ENCODE results near the gene MEGF9. TPM values are rescaled to one million over a fixed set of nuclear protein-coding genes. Genes with fewer than 3 reads are reported as not detected.

MEGF9 gene
- total RNA-seq (10 to 100 TPM; 10.4 to 15.5 (median 11.3) TPM), total RNA-seq (13.9 to 69.3 (median 34.4) reads per million in 29 experiments)
- 20.3 TPM for total RNA-seq (2013)

GRCh38 chr9:120714088-120714845 is at the start of gene MEGF9:
MEGF9 (minus strand) TSS chr9:120714470; CDS start chr9:120714358, 112 bp downstream.
- H3K9me3 Mint-ChIP-seq: no peaks in the 10 kb centered on the region
- WGBS (ENCODE audit: insufficient coverage): under 1% methylated on average over 102 of the region's 102 CpGs
- ATAC-seq (replicated peaks in 1 of 4) (peak; percentile 94 to 97 (median 94)), DNase-seq (peak; percentile 90 to 98 (median 94))
- H3K27me3 Mint-ChIP-seq: no peaks in the 10 kb centered on the region
- H3K4me1 Mint-ChIP-seq: peaks cover 31 to 42% (median 41%) of the 10 kb centered on the region in 3 donors
- H3K4me3 Mint-ChIP-seq: peak within 1 kb of the TSS; percentile 88 to 98 (median 92)
- peak within 1 kb of the TSS; percentile 92 for H3K27ac Mint-ChIP-seq
- POLR2A ChIA-PET: interaction anchor here in 1 of 2 donors (0.7 kb wide), 1 partner anchor 37 kb away, joined by 3 read pairs; no protein-coding TSS in a partner anchor
- Histone ChIP-seq H3K9me3 (no peaks in the 10 kb centered on the region), H3K36me3 (ENCODE audit: control insufficient read depth in 2 of 2, extremely low read depth in 1 of 2, insufficient read depth in 1 of 2, low read length in 1 of 2) (no peaks in the 10 kb centered on the region), H3K4me3 (ENCODE audit: control insufficient read depth in 1 of 2, extremely low read depth in 1 of 2, low read length in 1 of 2) (peak within 1 kb of the TSS; percentile 77 to 78), H3K4me1 (ENCODE audit: control insufficient read depth in 1 of 2, extremely low read depth in 1 of 2, insufficient read depth in 2 of 2, low read length in 2 of 2) (peaks cover 20 to 30% of the 10 kb centered on the region in 2 experiments), H3K27me3 (replicated peaks in 1 of 2; ENCODE audit: control insufficient read depth in 2 of 2, extremely low read depth in 1 of 2, insufficient read depth in 2 of 2, low read length in 1 of 2) (no peaks in the 10 kb centered on the region), H3K27ac (ENCODE audit: low read length) (peak within 1 kb of the TSS; percentile 70)
- CTCF ChIA-PET: interaction anchor here in 1 of 2 donors (1.0 kb wide), 1 partner anchor 268 kb away, joined by 3 read pairs; no protein-coding TSS in a partner anchor
- no peaks in the 10 kb centered on the region for H3K36me3 Mint-ChIP-seq

DNA sequence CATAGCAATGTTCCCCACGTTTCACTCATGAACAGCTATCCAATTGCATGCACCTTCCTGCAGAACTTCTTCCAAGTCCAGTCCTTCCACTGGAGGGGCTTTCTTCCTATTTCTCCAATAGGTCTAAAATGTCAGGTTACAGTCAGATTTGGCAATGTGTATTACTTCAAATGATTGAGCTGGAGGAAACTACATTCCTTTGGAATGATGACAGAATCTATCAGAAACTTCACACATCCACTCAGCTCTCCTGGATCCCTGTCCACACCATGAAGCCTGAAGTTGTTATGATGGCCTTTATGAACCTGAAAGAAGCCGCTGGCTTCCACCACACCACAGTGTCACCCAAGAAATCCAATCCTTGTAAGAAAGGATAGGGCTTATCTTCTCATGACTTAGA is 46.7 kb upstream of the MEGF9 start:
- ChIA-PET CTCF (no interaction called here), POLR2A (no interaction called here)
- Histone ChIP-seq H3K4me1 (ENCODE audit: control insufficient read depth in 1 of 2, extremely low read depth in 1 of 2, insufficient read depth in 2 of 2, low read length in 2 of 2) (no peaks in the 10 kb centered on the region), H3K9me3 (no peaks in the 10 kb centered on the region), H3K27ac (ENCODE audit: low read length) (no peak overlapping the region), H3K27me3 (replicated peaks in 1 of 2; ENCODE audit: control insufficient read depth in 2 of 2, extremely low read depth in 1 of 2, insufficient read depth in 2 of 2, low read length in 1 of 2) (no peaks in the 10 kb centered on the region), H3K4me3 (ENCODE audit: control insufficient read depth in 1 of 2, extremely low read depth in 1 of 2, low read length in 1 of 2) (no peak overlapping the region), H3K36me3 (ENCODE audit: control insufficient read depth in 2 of 2, extremely low read depth in 1 of 2, insufficient read depth in 1 of 2, low read length in 1 of 2) (peaks cover 14 to 55% of the 10 kb centered on the region in 2 donors)
- H3K9me3 Mint-ChIP-seq: no peaks in the 10 kb centered on the region
- peaks cover 41% of the 10 kb centered on the region for H3K36me3 Mint-ChIP-seq
- no peaks in the 10 kb centered on the region for H3K27me3 Mint-ChIP-seq
- DNase-seq (no peak), ATAC-seq (replicated peaks in 1 of 4) (no peak)
- WGBS (ENCODE audit: insufficient coverage): no CpG with 5 or more reads among the region's 2 CpGs
- no peak overlapping the region for H3K27ac Mint-ChIP-seq
- H3K4me1 Mint-ChIP-seq: peaks cover 7 to 32% (median 16%) of the 10 kb centered on the region in 3 donors
- H3K4me3 Mint-ChIP-seq: no peak overlapping the region

- H3K4me3 ChIP-seq (ENCODE audit: control insufficient read depth in 1 of 2, extremely low read depth in 1 of 2, low read length in 1 of 2): no peak overlapping the region
- Mint-ChIP-seq H3K4me3 (no peak overlapping the region), H3K9me3 (no peaks in the 10 kb centered on the region), H3K4me1 (peaks cover 7 to 32% (median 14%) of the 10 kb centered on the region in 3 donors), H3K27me3 (no peaks in the 10 kb centered on the region), H3K36me3 (peaks cover 33% of the 10 kb centered on the region), H3K27ac (peak overlapping the region; percentile 35 to 79)
- peaks cover 19 to 46% of the 10 kb centered on the region in 2 donors for H3K36me3 ChIP-seq (ENCODE audit: control insufficient read depth in 2 of 2, extremely low read depth in 1 of 2, insufficient read depth in 1 of 2, low read length in 1 of 2)
- CTCF ChIA-PET: interaction anchor here (1.1 to 1.4 kb wide), 2 partner anchors 300 to 312 kb away, joined by 3 to 4 read pairs; no protein-coding TSS in a partner anchor
- no peaks in the 10 kb centered on the region for H3K9me3 ChIP-seq
- H3K27ac ChIP-seq (ENCODE audit: low read length): no peak overlapping the region
- H3K27me3 ChIP-seq (replicated peaks in 1 of 2; ENCODE audit: control insufficient read depth in 2 of 2, extremely low read depth in 1 of 2, insufficient read depth in 2 of 2, low read length in 1 of 2): no peaks in the 10 kb centered on the region
- POLR2A ChIA-PET: interaction anchor here in 1 of 2 donors (0.8 kb wide), 1 partner anchor 373 kb away, joined by 3 read pairs; no protein-coding TSS in a partner anchor
- no peak for ATAC-seq (replicated peaks in 1 of 4)
- 100% methylated on average over 6 of the region's 9 CpGs for WGBS (ENCODE audit: insufficient coverage)
- no peak for DNase-seq
- no peaks in the 10 kb centered on the region for H3K4me1 ChIP-seq (ENCODE audit: control insufficient read depth in 1 of 2, extremely low read depth in 1 of 2, insufficient read depth in 2 of 2, low read length in 2 of 2)
Measured at GRCh38 chr9:120759755-120760400, 45.6 kb upstream of the MEGF9 start.

DNA sequence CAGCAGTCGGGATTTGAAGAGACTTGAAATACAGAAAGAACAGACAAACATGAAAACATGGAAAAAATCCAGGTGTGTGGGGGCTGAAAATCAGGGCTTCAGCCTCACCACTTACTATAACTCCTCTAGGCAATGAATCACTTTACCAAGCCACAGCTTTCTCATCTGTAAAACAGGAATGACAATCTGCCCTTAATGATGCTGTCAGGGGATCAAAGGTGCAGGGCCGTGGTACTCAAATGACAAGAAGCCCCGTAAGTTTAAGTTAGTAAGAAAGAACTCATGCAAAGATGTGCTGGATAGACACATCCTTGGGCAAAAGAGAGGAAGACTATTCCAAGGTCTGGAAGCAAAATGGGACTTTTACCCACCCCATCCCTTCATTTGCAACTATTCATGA is 44.3 kb upstream of the MEGF9 start:
- ATAC-seq (replicated peaks in 1 of 4) (no peak), DNase-seq (no peak)
- Mint-ChIP-seq H3K27me3 (no peaks in the 10 kb centered on the region), H3K36me3 (peaks cover 33% of the 10 kb centered on the region), H3K27ac (peak overlapping the region; percentile 9 to 63), H3K9me3 (no peaks in the 10 kb centered on the region), H3K4me1 (peaks cover 7 to 32% (median 14%) of the 10 kb centered on the region in 3 donors), H3K4me3 (no peak overlapping the region)
- Histone ChIP-seq H3K4me3 (ENCODE audit: control insufficient read depth in 1 of 2, extremely low read depth in 1 of 2, low read length in 1 of 2) (no peak overlapping the region), H3K36me3 (ENCODE audit: control insufficient read depth in 2 of 2, extremely low read depth in 1 of 2, insufficient read depth in 1 of 2, low read length in 1 of 2) (peaks cover 19 to 32% of the 10 kb centered on the region in 2 donors), H3K27me3 (replicated peaks in 1 of 2; ENCODE audit: control insufficient read depth in 2 of 2, extremely low read depth in 1 of 2, insufficient read depth in 2 of 2, low read length in 1 of 2) (no peaks in the 10 kb centered on the region), H3K9me3 (no peaks in the 10 kb centered on the region), H3K27ac (ENCODE audit: low read length) (no peak overlapping the region), H3K4me1 (ENCODE audit: control insufficient read depth in 1 of 2, extremely low read depth in 1 of 2, insufficient read depth in 2 of 2, low read length in 2 of 2) (no peaks in the 10 kb centered on the region)
- CTCF ChIA-PET: interaction anchor here (1.4 kb wide), 2 partner anchors 302 to 313 kb away, joined by 3 to 11 read pairs; no protein-coding TSS in a partner anchor
- WGBS (ENCODE audit: insufficient coverage): no CpG with 5 or more reads among the region's 3 CpGs
- POLR2A ChIA-PET: no interaction called here

- CTCF ChIA-PET: interaction anchor here (0.6 to 2.8 kb wide), 10 partner anchors 16 to 456 kb away, joined by 3 to 63 read pairs (median 4); no protein-coding TSS in a partner anchor
- no peaks in the 10 kb centered on the region for H3K27me3 ChIP-seq (replicated peaks in 1 of 2; ENCODE audit: control insufficient read depth in 2 of 2, extremely low read depth in 1 of 2, insufficient read depth in 2 of 2, low read length in 1 of 2)
- H3K27ac Mint-ChIP-seq: peak overlapping the region; percentile 63 to 78
- ATAC-seq (replicated peaks in 1 of 4) (no peak), DNase-seq (no peak)
- no peak overlapping the region for H3K4me3 Mint-ChIP-seq
- no peaks in the 10 kb centered on the region for H3K4me1 ChIP-seq (ENCODE audit: control insufficient read depth in 1 of 2, extremely low read depth in 1 of 2, insufficient read depth in 2 of 2, low read length in 2 of 2)
- H3K4me1 Mint-ChIP-seq: peaks cover 7 to 24% (median 14%) of the 10 kb centered on the region in 3 donors
- H3K36me3 Mint-ChIP-seq: peaks cover 29% of the 10 kb centered on the region
- no CpG with 5 or more reads among the region's 6 CpGs for WGBS (ENCODE audit: insufficient coverage)
- no peak overlapping the region for H3K27ac ChIP-seq (ENCODE audit: low read length)
- no peaks in the 10 kb centered on the region for H3K9me3 Mint-ChIP-seq
- no peaks in the 10 kb centered on the region for H3K9me3 ChIP-seq
- no peaks in the 10 kb centered on the region for H3K27me3 Mint-ChIP-seq
- POLR2A ChIA-PET: no interaction called here
- H3K36me3 ChIP-seq (ENCODE audit: control insufficient read depth in 2 of 2, extremely low read depth in 1 of 2, insufficient read depth in 1 of 2, low read length in 1 of 2): peaks cover 19 to 21% of the 10 kb centered on the region in 2 donors
- no peak overlapping the region for H3K4me3 ChIP-seq (ENCODE audit: control insufficient read depth in 1 of 2, extremely low read depth in 1 of 2, low read length in 1 of 2)
Measured at GRCh38 chr9:120757026-120757913, 43.0 kb upstream of the MEGF9 start.
